Esophagus muscularis mucosa (tissue), 4 donors: ENCODE data around the gene HTR2B. TPM values are rescaled to one million over a fixed set of nuclear protein-coding genes. Genes with fewer than 3 reads are reported as not detected.

Experiments
- DNase-seq: peaks from one replicate; pipeline ENCODE4 v3.0.0-alpha.2; 2017; ENCODE audit errors: extremely low spot score
- H3K27ac ChIP-seq, 4 donors: fragments of 200-600 bp; sonication (generic); replicated peaks in 1 of 4; 1 replicate in 3 of 4; 2 replicates in 1 of 4; pipeline ENCODE4 v1.5.1; 2016 to 2019; ENCODE audit warnings: mild to moderate bottlenecking in 1 of 4
- H3K27me3 ChIP-seq, 4 donors: fragments of 200-600 bp; sonication (generic); one replicate each; pipeline versions ENCODE4 v1.5.1 to v1.6.0; 2016 to 2019
- H3K36me3 ChIP-seq, 4 donors: fragments of 200-600 bp; sonication (generic); one replicate each; pipeline ENCODE4 v1.5.1; 2016 to 2019
- H3K4me1 ChIP-seq, 4 donors: fragments of 200-600 bp; sonication (generic); one replicate each; pipeline ENCODE4 v1.5.1; 2016 to 2019
- H3K4me3 ChIP-seq, 4 donors: fragments of 200-600 bp; sonication (generic); 1 replicate in 2 of 4; 2 replicates in 2 of 4; pipeline ENCODE4 v1.5.1; 2016 to 2019; ENCODE audit warnings: mild to moderate bottlenecking in 4 of 4, moderate library complexity in 1 of 4
- H3K9me3 ChIP-seq, 4 donors: fragments of 200-600 bp; sonication (generic); 1 replicate in 3 of 4; 2 replicates in 1 of 4; pipeline ENCODE4 v1.5.1; 2016 to 2019
- EP300 ChIP-seq: sonication (generic); formaldehyde crosslinking; IDR thresholded peaks from one replicate; pipeline ENCODE4 v1.6.1; 2017; ENCODE audit warnings: antibody characterized with exemption
- POLR2A ChIP-seq: fragments of 450-650 bp; IDR thresholded peaks from one replicate; pipeline ENCODE4 v1.6.1; 2017; ENCODE audit warnings: antibody characterized with exemption, moderate library complexity, mild to moderate bottlenecking, low read depth
- POLR2AphosphoS5 ChIP-seq, 2 donors: sonication (generic); formaldehyde crosslinking; IDR thresholded peaks; one replicate each; pipeline ENCODE4 v1.6.1; 2017; ENCODE audit warnings: antibody characterized with exemption in 2 of 2
- WGBS: methylation state at CpG from one replicate; pipeline ENCODE4 v1.1.5; 2018; 5-methylcytosine and 5-hydroxymethylcytosine counted together
- intact Hi-C: fragments of 100-400 bp; cut with DNase I; formaldehyde crosslinking; loops from one replicate; pipeline ENCODE4 v1.15.1; 2023
- total RNA-seq, 4 donors: library from RNA; depleted of rRNA; stranded (reverse); fragments of >200 nt; gene quantifications; one replicate each; pipeline versions ENCODE4 v1.1.0 to v1.2.1, GENCODE V29; 2016
- TF ChIP-seq, protein P1 (sequence below), 3 experiments: fragments of 200-600 bp in 2 of 3; fragments of 450-650 bp in 1 of 3; sonication (generic) in 2 of 3; IDR thresholded peaks; one replicate each; pipeline ENCODE4 v1.5.1; 2017 to 2019; ENCODE audit warnings: antibody characterized with exemption in 3 of 3, mild to moderate bottlenecking in 2 of 3, moderate library complexity in 1 of 3

HTR2B gene
- total RNA-seq, 4 donors from 2014 or later = 12.1 to 46.4 (median 14.9) TPM

DNA sequence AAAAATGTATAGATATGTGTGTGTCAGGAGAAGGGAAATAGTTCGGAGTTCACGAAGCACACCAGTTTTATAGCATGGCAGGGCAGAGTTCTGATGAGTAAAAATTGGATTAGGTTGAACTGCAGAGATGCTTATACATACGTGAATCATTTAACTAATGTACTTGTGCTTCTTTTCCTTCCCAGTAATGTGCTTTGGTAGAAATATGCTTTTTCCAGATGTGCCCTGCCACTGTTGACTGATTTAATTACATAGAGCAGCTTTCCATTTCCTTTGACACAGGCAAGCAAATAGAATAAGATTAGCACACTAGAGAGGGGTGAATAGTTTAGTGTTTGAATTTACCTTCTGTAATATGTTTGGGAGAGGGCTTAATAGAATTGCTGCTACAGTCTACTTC lies 44.6 kb upstream of the HTR2B start:
- intact Hi-C loops = no loop called here
- WGBS = 83% methylated on average over 3 of the region's 3 CpGs

DNA sequence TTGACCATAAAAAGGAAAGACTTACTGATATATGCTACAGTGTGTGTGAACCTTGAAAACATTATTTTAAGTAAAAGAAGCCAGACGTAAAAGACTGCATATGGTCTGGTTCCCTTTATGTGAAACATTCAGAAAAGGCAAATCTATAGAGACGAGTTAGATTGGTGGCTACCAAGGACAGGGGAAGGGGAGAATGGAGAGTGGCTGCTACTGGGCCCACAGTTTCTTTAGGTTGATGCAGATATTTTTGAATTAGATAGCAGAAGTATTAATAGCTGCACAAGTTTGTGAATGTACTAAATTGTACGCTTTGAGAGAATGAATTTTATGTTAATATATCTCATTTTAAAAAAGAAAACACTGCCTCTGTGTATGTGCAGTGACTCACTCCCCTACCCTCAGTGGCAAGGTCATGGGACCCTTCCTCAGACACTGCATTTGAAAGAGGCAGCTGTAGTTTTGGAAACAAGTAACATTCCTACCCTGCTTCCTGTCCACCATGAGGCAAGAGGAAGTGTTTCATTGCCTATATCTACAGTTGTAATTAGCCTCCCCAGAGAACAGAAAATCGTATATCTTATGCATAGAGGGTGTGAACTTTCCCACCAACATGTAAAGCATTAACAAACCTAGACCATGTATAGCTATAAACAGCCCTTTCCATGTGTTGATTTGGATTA lies 43.8 kb upstream of the HTR2B start:
- Histone ChIP-seq H3K4me1 (peaks cover 9 to 16% (median 11%) of the 10 kb centered on the region in 4 donors), H3K27ac (peak overlapping the region in 2 of 4 donors; percentile 29 to 34), H3K9me3 (no peaks in the 10 kb centered on the region), H3K27me3 (no peaks in the 10 kb centered on the region), H3K4me3 (no peak overlapping the region), H3K36me3 (peaks cover 19 to 80% (median 56%) of the 10 kb centered on the region in 4 donors)
- WGBS = 81% methylated on average over 4 of the region's 4 CpGs
- TF ChIP-seq EP300 (no peak), POLR2AphosphoS5 (IDR thresholded peaks at IDR 0.05) (no peak), POLR2A (no peak)
- TF ChIP-seq, protein P1, sequence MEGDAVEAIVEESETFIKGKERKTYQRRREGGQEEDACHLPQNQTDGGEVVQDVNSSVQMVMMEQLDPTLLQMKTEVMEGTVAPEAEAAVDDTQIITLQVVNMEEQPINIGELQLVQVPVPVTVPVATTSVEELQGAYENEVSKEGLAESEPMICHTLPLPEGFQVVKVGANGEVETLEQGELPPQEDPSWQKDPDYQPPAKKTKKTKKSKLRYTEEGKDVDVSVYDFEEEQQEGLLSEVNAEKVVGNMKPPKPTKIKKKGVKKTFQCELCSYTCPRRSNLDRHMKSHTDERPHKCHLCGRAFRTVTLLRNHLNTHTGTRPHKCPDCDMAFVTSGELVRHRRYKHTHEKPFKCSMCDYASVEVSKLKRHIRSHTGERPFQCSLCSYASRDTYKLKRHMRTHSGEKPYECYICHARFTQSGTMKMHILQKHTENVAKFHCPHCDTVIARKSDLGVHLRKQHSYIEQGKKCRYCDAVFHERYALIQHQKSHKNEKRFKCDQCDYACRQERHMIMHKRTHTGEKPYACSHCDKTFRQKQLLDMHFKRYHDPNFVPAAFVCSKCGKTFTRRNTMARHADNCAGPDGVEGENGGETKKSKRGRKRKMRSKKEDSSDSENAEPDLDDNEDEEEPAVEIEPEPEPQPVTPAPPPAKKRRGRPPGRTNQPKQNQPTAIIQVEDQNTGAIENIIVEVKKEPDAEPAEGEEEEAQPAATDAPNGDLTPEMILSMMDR (IDR thresholded peaks at IDR 0.05) = no peak
- intact Hi-C loops = no loop called here
- no peak for DNase-seq

More for the DNA sequence above, 44.6 kb upstream of the HTR2B start:
- no peaks in the 10 kb centered on the region for H3K9me3 ChIP-seq
- TF ChIP-seq POLR2A = no peak
- TF ChIP-seq POLR2AphosphoS5 (IDR thresholded peaks at IDR 0.05) = no peak
- no peak for TF ChIP-seq EP300
- TF ChIP-seq, protein P1 (IDR thresholded peaks at IDR 0.05) = no peak
- H3K27me3 ChIP-seq = no peaks in the 10 kb centered on the region
- DNase-seq = no peak
- no peak overlapping the region for H3K4me3 ChIP-seq
- H3K36me3 ChIP-seq = peaks cover 19 to 75% (median 51%) of the 10 kb centered on the region in 4 donors
- peaks cover 9 to 21% (median 17%) of the 10 kb centered on the region in 4 donors for H3K4me1 ChIP-seq
- peak overlapping the region; percentile 23 to 34 (median 28) for H3K27ac ChIP-seq

DNA sequence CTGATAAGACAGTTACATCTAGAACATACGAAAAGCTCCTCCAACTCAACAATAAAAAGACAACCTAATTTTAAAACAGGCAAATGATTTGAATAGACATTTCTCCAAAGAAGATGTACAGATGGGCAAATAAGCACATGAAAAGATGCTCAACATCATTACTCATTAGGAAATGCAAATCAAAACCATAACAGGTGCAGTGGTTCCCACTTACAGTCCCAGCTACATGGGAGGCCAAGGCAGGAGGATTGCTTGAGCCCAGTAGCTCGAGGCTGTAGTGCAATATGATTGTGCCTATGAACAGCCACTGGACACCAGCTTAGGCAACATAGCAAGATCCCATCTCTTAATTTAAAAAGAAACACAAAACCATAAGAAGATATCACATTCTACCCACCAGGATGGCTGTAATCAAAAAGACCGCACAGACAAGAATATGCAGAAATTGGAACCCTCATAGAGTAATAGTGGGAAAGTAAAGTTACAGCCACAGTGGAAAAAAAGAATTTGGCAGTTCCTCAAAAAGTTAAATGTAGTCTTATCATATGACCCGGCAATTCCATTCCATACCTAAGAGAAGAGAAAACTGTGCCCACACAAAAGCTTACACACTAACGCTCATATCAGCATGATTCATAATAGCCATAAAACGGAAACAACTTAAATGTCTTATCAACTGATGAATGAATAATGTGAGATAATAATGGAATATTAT lies 43.1 kb upstream of the HTR2B start:
- 87% methylated on average over 6 of the region's 6 CpGs for WGBS
- Histone ChIP-seq H3K9me3 (no peaks in the 10 kb centered on the region), H3K27ac (no peak overlapping the region), H3K36me3 (peaks cover 19 to 75% (median 53%) of the 10 kb centered on the region in 4 donors), H3K27me3 (no peaks in the 10 kb centered on the region), H3K4me1 (peaks cover 9 to 23% (median 11%) of the 10 kb centered on the region in 4 donors), H3K4me3 (no peak overlapping the region)
- no peak for DNase-seq
- TF ChIP-seq POLR2A (no peak), EP300 (no peak), POLR2AphosphoS5 (IDR thresholded peaks at IDR 0.05) (no peak)
- TF ChIP-seq, protein P1 (IDR thresholded peaks at IDR 0.05) = no peak
- intact Hi-C loops = no loop called here

DNA sequence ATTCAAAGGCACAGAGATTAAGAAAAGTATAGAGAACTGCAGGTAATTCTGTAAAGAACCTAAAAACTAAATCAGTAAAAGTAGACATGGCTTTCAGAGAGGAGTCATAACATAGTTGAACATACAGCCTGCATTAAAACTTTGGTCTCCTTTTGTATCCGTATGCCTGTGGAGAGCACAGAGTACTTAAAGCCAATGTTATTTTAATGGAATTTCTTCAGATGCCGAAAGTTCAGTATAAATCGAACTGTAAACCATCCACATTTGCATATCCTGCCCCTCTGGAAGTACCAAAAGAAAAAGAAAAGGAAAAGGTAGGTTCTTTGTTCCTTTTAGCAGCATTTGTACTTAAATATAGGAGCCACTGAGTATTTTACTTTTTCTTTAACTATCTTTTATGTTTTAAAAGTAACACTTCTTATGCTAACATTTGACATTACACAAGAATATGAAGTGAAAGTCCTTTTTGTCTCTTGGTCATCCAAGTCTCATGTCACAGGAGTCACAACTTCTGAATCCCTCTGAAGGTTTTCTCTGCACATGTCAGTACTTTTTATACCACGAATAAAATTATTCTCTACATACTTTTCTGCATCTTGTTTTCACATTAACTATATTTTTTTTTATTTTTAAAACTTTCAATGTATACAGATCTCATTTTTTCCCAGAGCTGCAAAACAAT lies 38.7 kb upstream of the HTR2B start:
- TF ChIP-seq, protein P1 (IDR thresholded peaks at IDR 0.05) = no peak
- no peak for TF ChIP-seq POLR2AphosphoS5 (IDR thresholded peaks at IDR 0.05)
- TF ChIP-seq POLR2A = no peak
- no peak for TF ChIP-seq EP300
- Histone ChIP-seq H3K9me3 (no peaks in the 10 kb centered on the region), H3K27ac (peak overlapping the region; percentile 70 to 81 (median 73)), H3K4me1 (peaks cover 0 to 50% (median 31%) of the 10 kb centered on the region in 4 donors), H3K27me3 (no peaks in the 10 kb centered on the region), H3K4me3 (no peak overlapping the region), H3K36me3 (peaks cover 14 to 49% (median 31%) of the 10 kb centered on the region in 4 donors)
- intact Hi-C loops = no loop called here
- DNase-seq = no peak
- WGBS = 87% methylated on average over 4 of the region's 4 CpGs
